ENCODE data around the gene TIGD4. TPM values are rescaled to one million over a fixed set of nuclear protein-coding genes. Genes with fewer than 3 reads are reported as not detected.

Gene TIGD4
- total RNA-seq, 1 experiment from 2014 or later = 0.33 TPM

DNA sequence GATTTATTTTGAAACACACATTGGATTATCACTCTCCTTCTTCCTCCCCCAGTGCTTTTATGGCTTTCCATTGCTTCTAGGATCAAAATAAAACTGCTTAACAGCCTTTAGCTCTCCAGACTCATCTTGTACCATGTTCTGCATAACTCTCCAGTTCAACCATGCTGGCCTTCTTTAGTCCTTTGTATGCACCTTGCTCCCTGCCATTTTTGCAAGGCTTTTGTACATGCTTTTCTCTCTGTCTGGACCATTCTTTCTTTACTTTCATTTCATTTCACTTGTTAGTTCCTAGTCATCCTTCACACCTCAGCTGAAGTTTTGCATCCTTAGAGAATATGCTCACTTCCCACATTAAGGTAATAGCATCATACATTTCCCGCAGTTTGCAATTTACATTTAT lies 7.1 kb upstream of the TIGD4 start:
- H3K9me3 ChIP-seq (ENCODE audit: control insufficient read depth, insufficient read depth, low read depth, low read length) = no peaks in the 10 kb centered on the region
- peaks cover 3% of the 10 kb centered on the region for H3K4me1 ChIP-seq (ENCODE audit: control insufficient read depth, insufficient read depth, low read length)
- ATAC-seq = no peak
- POLR2A ChIA-PET = no interaction called here
- H3K27ac ChIP-seq (ENCODE audit: low read length) = no peak overlapping the region
- no TSS peak for BruUV-seq (replicated peaks)
- CTCF ChIA-PET = no interaction called here
- H3K4me3 ChIP-seq (ENCODE audit: low read depth in 2 of 2, low read length in 2 of 2) = no peak overlapping the region
- in situ Hi-C loops (cut with HindIII; ENCODE audit: low pct_unique_long_range_greater_than_20kb, low sequenced_read_pairs) = no loop called here
- no peak for TF ChIP-seq POLR2AphosphoS5 (IDR thresholded peaks at IDR 0.05; ENCODE audit: low read depth, low read length)
- TF ChIP-seq SIN3A (IDR thresholded peaks at IDR 0.05; ENCODE audit: borderline replicate concordance, insufficient read depth, low read depth, low read length) = no peak
- no peak for TF ChIP-seq CTCF (IDR thresholded peaks at IDR 0.05)
- no peak for TF ChIP-seq TCF7L2 (IDR thresholded peaks at IDR 0.05; ENCODE audit: low read depth, low read length)
- no peak for TF ChIP-seq REST (IDR thresholded peaks at IDR 0.05; ENCODE audit: insufficient read depth in 1 of 2, low read depth in 2 of 2, low read length in 1 of 2)
- H3K36me3 ChIP-seq (ENCODE audit: control insufficient read depth, insufficient read depth, low read length) = no peaks in the 10 kb centered on the region
- intact Hi-C loops (cut with micrococcal nuclease; ENCODE audit: unreplicated experiment) = no loop called here
- no peak for DNase-seq (ENCODE audit: low read depth, low spot score)
- H3K27me3 ChIP-seq (ENCODE audit: control insufficient read depth, insufficient read depth, low read length) = no peaks in the 10 kb centered on the region

GRCh38 chr4:152785639-152786615 lies 6.4 kb upstream of the TIGD4 start:
- TF ChIP-seq REST (IDR thresholded peaks at IDR 0.05; ENCODE audit: insufficient read depth in 1 of 2, low read depth in 2 of 2, low read length in 1 of 2) (no peak), POLR2AphosphoS5 (IDR thresholded peaks at IDR 0.05; ENCODE audit: low read depth, low read length) (no peak), CTCF (IDR thresholded peaks at IDR 0.05) (no peak), SIN3A (IDR thresholded peaks at IDR 0.05; ENCODE audit: borderline replicate concordance, insufficient read depth, low read depth, low read length) (no peak), TCF7L2 (IDR thresholded peaks at IDR 0.05; ENCODE audit: low read depth, low read length) (no peak)
- in situ Hi-C loops (cut with HindIII; ENCODE audit: low pct_unique_long_range_greater_than_20kb, low sequenced_read_pairs) (no loop called here), intact Hi-C loops (cut with micrococcal nuclease; ENCODE audit: unreplicated experiment) (no loop called here)
- Histone ChIP-seq H3K4me3 (ENCODE audit: low read depth in 2 of 2, low read length in 2 of 2) (no peak overlapping the region), H3K36me3 (ENCODE audit: control insufficient read depth, insufficient read depth, low read length) (no peaks in the 10 kb centered on the region), H3K4me1 (ENCODE audit: control insufficient read depth, insufficient read depth, low read length) (peaks cover 4% of the 10 kb centered on the region), H3K27ac (ENCODE audit: low read length) (no peak overlapping the region), H3K27me3 (ENCODE audit: control insufficient read depth, insufficient read depth, low read length) (no peaks in the 10 kb centered on the region), H3K9me3 (ENCODE audit: control insufficient read depth, insufficient read depth, low read depth, low read length) (no peaks in the 10 kb centered on the region)
- ChIA-PET CTCF (no interaction called here), POLR2A (no interaction called here)
- no peak for ATAC-seq
- BruUV-seq (replicated peaks) = no TSS peak
- no peak for DNase-seq (ENCODE audit: low read depth, low spot score)
